Measurements from ENCODE around the gene WNT9B. TPM values are rescaled to one million over a fixed set of nuclear protein-coding genes. Genes with fewer than 3 reads are reported as not detected.

The WNT9B gene
- total RNA-seq, 1 donor from 2014 or later: 0.26 TPM

DNA sequence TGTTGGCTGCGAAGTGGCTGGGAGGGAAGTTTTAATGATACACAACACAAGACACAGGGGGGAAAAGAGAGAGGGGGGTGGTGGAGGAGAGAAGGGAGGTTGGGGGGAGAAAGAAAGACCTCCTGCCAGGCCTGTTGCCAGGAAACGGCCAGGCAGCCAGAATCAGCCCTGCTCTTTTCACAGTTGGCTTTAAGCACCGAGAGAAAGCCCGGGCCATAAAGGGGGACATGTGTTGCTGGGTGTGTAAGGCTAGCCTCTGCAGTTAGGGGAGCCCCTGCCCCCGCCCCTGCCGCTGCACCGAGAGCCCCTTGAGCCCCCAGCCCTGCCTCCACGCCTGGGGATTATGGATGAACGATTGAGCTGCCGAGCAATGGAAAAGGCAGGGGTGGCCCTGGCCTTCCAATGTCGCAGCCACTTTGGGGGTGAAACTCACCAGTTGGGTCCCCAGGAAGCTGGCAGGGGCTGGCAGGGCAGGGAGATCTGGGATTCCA lies 19.0 kb upstream of the WNT9B start:
- no peaks in the 10 kb centered on the region for H3K9me3 Mint-ChIP-seq (ENCODE audit: unreplicated experiment)
- DNase-seq (ENCODE audit: low spot score): no peak
- TF ChIP-seq, protein P1, sequence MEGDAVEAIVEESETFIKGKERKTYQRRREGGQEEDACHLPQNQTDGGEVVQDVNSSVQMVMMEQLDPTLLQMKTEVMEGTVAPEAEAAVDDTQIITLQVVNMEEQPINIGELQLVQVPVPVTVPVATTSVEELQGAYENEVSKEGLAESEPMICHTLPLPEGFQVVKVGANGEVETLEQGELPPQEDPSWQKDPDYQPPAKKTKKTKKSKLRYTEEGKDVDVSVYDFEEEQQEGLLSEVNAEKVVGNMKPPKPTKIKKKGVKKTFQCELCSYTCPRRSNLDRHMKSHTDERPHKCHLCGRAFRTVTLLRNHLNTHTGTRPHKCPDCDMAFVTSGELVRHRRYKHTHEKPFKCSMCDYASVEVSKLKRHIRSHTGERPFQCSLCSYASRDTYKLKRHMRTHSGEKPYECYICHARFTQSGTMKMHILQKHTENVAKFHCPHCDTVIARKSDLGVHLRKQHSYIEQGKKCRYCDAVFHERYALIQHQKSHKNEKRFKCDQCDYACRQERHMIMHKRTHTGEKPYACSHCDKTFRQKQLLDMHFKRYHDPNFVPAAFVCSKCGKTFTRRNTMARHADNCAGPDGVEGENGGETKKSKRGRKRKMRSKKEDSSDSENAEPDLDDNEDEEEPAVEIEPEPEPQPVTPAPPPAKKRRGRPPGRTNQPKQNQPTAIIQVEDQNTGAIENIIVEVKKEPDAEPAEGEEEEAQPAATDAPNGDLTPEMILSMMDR (IDR thresholded peaks at IDR 0.05; ENCODE audit: unreplicated experiment): no peak
- no peak overlapping the region for H3K27ac Mint-ChIP-seq (ENCODE audit: unreplicated experiment)
- peaks cover 9% of the 10 kb centered on the region for H3K27me3 Mint-ChIP-seq (ENCODE audit: unreplicated experiment)
- no peak overlapping the region for H3K4me3 Mint-ChIP-seq (ENCODE audit: unreplicated experiment)
- peaks cover 15% of the 10 kb centered on the region for H3K4me1 Mint-ChIP-seq (ENCODE audit: unreplicated experiment)
- no peaks in the 10 kb centered on the region for H3K36me3 Mint-ChIP-seq (ENCODE audit: low read depth, unreplicated experiment)

DNA sequence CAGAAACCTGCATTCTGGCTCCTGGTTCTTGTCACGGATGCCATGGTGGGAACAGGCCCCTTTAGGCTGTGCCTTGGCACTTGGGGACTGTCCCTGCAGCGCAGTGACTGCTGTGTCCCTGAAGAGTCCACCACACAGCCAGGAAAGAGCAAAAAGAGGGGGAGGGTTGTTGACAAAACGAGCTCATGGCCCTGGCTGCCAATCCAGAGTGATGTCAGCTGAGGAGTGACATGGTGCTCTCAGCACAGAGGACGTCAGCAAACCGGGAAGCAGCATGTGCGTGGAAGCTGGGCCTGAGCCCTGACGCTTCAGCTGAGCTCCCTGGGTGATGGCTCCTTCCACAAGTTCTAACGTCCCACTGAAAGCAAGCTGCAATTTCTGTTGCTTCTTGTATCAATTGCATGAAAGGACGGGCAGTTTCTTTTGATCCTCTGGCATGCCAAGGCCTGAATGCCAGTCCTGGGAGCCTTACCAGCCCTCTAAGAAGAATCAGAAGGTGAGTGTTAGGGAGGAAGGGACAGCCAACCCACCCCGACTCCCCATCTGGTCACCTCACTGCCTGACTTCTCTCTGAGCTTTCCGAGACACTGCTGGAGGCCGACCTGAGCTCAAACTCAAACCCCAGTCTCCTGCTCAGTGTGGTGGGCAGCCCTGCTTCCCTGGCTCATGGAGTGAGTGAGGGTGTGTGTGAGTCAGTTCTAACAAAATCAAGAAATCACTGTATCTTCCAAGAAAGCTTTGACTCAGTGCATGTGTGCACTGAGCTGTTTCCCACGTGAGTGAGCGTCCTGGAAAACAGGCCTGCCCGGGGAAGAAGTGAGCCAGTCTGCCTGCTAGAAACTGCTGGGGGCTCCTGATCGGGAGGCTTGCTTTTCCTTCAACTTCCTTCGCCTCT lies 18.2 kb upstream of the WNT9B start:
- no peaks in the 10 kb centered on the region for H3K36me3 Mint-ChIP-seq (ENCODE audit: low read depth, unreplicated experiment)
- no peaks in the 10 kb centered on the region for H3K9me3 Mint-ChIP-seq (ENCODE audit: unreplicated experiment)
- H3K27ac Mint-ChIP-seq (ENCODE audit: unreplicated experiment): no peak overlapping the region
- H3K4me3 Mint-ChIP-seq (ENCODE audit: unreplicated experiment): no peak overlapping the region
- H3K27me3 Mint-ChIP-seq (ENCODE audit: unreplicated experiment): peaks cover 9% of the 10 kb centered on the region
- DNase-seq (ENCODE audit: low spot score): no peak
- TF ChIP-seq, protein P1 (IDR thresholded peaks at IDR 0.05; ENCODE audit: unreplicated experiment): no peak
- peaks cover 15% of the 10 kb centered on the region for H3K4me1 Mint-ChIP-seq (ENCODE audit: unreplicated experiment)

DNA sequence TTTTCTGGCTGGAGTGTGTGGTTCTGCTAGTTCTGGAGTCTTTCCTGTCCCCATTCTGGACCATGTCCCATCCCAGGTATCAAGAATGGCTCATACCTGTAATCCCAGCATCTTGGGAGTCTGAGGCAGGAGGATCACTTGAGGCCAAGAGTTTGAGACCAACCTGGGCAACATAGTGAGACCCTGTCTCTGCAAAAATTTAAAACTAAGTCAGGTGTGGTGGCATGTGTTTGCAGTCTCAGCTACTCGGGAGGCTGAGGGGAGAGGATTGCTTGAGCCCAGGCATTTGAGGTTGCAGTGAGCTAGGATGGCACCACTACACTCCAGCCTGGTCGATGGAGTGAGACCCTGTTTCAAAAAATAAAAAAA lies 17.6 kb upstream of the WNT9B start:
- Mint-ChIP-seq H3K27ac (ENCODE audit: unreplicated experiment) (no peak overlapping the region), H3K27me3 (ENCODE audit: unreplicated experiment) (peaks cover 7% of the 10 kb centered on the region), H3K4me1 (ENCODE audit: unreplicated experiment) (peaks cover 15% of the 10 kb centered on the region), H3K4me3 (ENCODE audit: unreplicated experiment) (no peak overlapping the region), H3K36me3 (ENCODE audit: low read depth, unreplicated experiment) (no peaks in the 10 kb centered on the region), H3K9me3 (ENCODE audit: unreplicated experiment) (no peaks in the 10 kb centered on the region)
- no peak for DNase-seq (ENCODE audit: low spot score)
- TF ChIP-seq, protein P1 (IDR thresholded peaks at IDR 0.05; ENCODE audit: unreplicated experiment): no peak

DNA sequence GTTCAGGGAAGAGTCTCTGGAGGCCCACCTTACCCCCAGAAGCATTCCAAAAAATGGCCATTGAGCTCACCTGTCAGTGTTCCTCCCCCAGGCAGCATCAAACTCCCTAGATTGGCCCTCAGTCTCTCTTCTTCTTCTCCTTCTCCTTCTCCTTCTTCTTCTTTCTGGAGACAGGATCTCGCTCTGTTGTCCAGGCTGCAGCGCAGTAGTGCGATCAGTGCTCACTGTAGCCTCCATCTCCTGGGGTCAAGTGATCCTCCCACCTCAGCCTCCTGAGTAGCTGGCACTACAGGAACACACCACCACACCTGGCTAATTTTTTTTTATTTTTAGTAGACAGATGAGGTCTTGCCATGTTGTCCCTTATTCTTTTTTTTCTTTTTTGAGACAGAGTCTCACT lies 16.5 kb upstream of the WNT9B start:
- H3K4me1 Mint-ChIP-seq (ENCODE audit: unreplicated experiment): peaks cover 15% of the 10 kb centered on the region
- H3K27ac Mint-ChIP-seq (ENCODE audit: unreplicated experiment): no peak overlapping the region
- H3K9me3 Mint-ChIP-seq (ENCODE audit: unreplicated experiment): no peaks in the 10 kb centered on the region
- TF ChIP-seq, protein P1 (IDR thresholded peaks at IDR 0.05; ENCODE audit: unreplicated experiment): no peak
- H3K27me3 Mint-ChIP-seq (ENCODE audit: unreplicated experiment): peaks cover 7% of the 10 kb centered on the region
- no peak for DNase-seq (ENCODE audit: low spot score)
- no peak overlapping the region for H3K4me3 Mint-ChIP-seq (ENCODE audit: unreplicated experiment)
- no peaks in the 10 kb centered on the region for H3K36me3 Mint-ChIP-seq (ENCODE audit: low read depth, unreplicated experiment)

- Mint-ChIP-seq H3K27me3 (ENCODE audit: unreplicated experiment) (peaks cover 6% of the 10 kb centered on the region), H3K9me3 (ENCODE audit: unreplicated experiment) (no peaks in the 10 kb centered on the region), H3K4me1 (ENCODE audit: unreplicated experiment) (peaks cover 25% of the 10 kb centered on the region), H3K27ac (ENCODE audit: unreplicated experiment) (no peak overlapping the region), H3K4me3 (ENCODE audit: unreplicated experiment) (no peak overlapping the region), H3K36me3 (ENCODE audit: low read depth, unreplicated experiment) (no peaks in the 10 kb centered on the region)
- DNase-seq (ENCODE audit: low spot score): no peak
- TF ChIP-seq, protein P1 (IDR thresholded peaks at IDR 0.05; ENCODE audit: unreplicated experiment): no peak
Observed at GRCh38 chr17:46836500-46836899, 14.9 kb upstream of the WNT9B start.

Measured in endothelial cell (in vitro differentiated cells).